Activated CD4-positive, alpha-beta T cell treated with anti-CD3 and anti-CD28 coated beads, Interleukin-2, amount 50 U/mL, for 4 hours (primary cell): ENCODE data around the gene CHRM2.

Experiments
- DNase-seq, 2 experiments: peaks; one replicate each; pipeline ENCODE4 v3.0.0-alpha.2; 2020

The CHRM2 gene

GRCh38 chr7:136897676-136898075 lies 29.2 kb downstream of the CHRM2 start:
- no peak for DNase-seq

GRCh38 chr7:136900005-136900404 lies 31.6 kb downstream of the CHRM2 start:
- no peak for DNase-seq

GRCh38 chr7:136910771-136911170 lies 42.3 kb downstream of the CHRM2 start:
- DNase-seq: no peak

GRCh38 chr7:136911344-136911743 lies 42.9 kb downstream of the CHRM2 start:
- DNase-seq: no peak

- DNase-seq: no peak
These were observed 43.9 kb downstream of the CHRM2 start for GRCh38 chr7:136912339-136912738.

GRCh38 chr7:136914016-136914415 lies 45.6 kb downstream of the CHRM2 start:
- no peak for DNase-seq

GRCh38 chr7:136919820-136920219 lies 51.4 kb downstream of the CHRM2 start:
- no peak for DNase-seq

- no peak for DNase-seq
These were observed 54.7 kb downstream of the CHRM2 start for GRCh38 chr7:136923111-136923667.

- DNase-seq: no peak
These were observed 56.6 kb downstream of the CHRM2 start for GRCh38 chr7:136925044-136925443.

GRCh38 chr7:136925556-136925955 lies 57.1 kb downstream of the CHRM2 start:
- no peak for DNase-seq

- DNase-seq: no peak
These were observed 62.9 kb downstream of the CHRM2 start for GRCh38 chr7:136931169-136931867.

- no peak for DNase-seq
These were observed 69.0 kb downstream of the CHRM2 start for GRCh38 chr7:136937436-136937835.

- no peak for DNase-seq
These were observed 70.0 kb downstream of the CHRM2 start for GRCh38 chr7:136938476-136938875.

GRCh38 chr7:136940122-136940521 lies 71.7 kb downstream of the CHRM2 start:
- DNase-seq: no peak

- no peak for DNase-seq
These were observed 72.5 kb downstream of the CHRM2 start for GRCh38 chr7:136940917-136941316.

GRCh38 chr7:136941816-136942215 lies 73.4 kb downstream of the CHRM2 start:
- no peak for DNase-seq

- DNase-seq: no peak
These were observed 73.9 kb downstream of the CHRM2 start for GRCh38 chr7:136942401-136942800.

- no peak for DNase-seq
These were observed 74.5 kb downstream of the CHRM2 start for GRCh38 chr7:136942994-136943393.

GRCh38 chr7:136947347-136947746 lies 78.9 kb downstream of the CHRM2 start:
- DNase-seq: no peak

- no peak for DNase-seq
These were observed 81.9 kb downstream of the CHRM2 start for GRCh38 chr7:136950331-136950730.

GRCh38 chr7:136953386-136953785 lies 84.9 kb downstream of the CHRM2 start:
- DNase-seq: no peak

- no peak for DNase-seq
These were observed 87.8 kb downstream of the CHRM2 start for GRCh38 chr7:136956232-136956631.

- no peak for DNase-seq
These were observed 88.2 kb downstream of the CHRM2 start for GRCh38 chr7:136956671-136957070.

- no peak for DNase-seq
These were observed 88.9 kb downstream of the CHRM2 start for GRCh38 chr7:136957391-136957790.

GRCh38 chr7:136958016-136958415 lies 89.6 kb downstream of the CHRM2 start:
- DNase-seq: no peak
